Putamen (tissue), 1 donor: ENCODE results near the gene PCYOX1L.

Source experiments
- DNase-seq: peaks from one replicate; pipeline ENCODE4 v3.0.0-alpha.2; 2016; ENCODE audit warnings: low spot score

PCYOX1L gene

GRCh38 chr5:149337736-149338135, 20.1 kb upstream of the PCYOX1L start:
- DNase-seq = no peak

- DNase-seq = no peak
These were observed 19.5 kb upstream of the PCYOX1L start for GRCh38 chr5:149338364-149338763.

GRCh38 chr5:149340920-149341319, 16.9 kb upstream of the PCYOX1L start:
- DNase-seq = no peak

DNA sequence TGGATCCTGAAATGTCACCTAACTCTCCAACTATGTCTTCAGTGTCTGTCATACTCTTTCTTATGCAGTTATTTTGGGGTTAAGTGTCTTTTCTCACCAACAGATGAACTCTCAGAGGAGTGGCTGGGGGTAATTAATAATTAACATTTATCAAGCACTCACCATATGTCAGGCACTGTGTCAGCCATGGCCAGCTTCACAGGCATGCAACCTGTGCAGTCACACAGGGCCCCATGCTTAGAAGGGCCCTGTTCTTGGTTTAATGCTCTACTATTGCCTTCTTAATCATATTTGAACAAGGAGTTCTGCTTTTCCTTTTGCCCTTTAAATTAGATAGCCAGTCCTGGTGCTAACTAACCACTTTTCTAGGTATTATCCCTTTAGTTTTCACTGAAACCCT, 16.0 kb upstream of the PCYOX1L start:
- DNase-seq = no peak

GRCh38 chr5:149344151-149344550, 13.7 kb upstream of the PCYOX1L start:
- no peak for DNase-seq

DNA sequence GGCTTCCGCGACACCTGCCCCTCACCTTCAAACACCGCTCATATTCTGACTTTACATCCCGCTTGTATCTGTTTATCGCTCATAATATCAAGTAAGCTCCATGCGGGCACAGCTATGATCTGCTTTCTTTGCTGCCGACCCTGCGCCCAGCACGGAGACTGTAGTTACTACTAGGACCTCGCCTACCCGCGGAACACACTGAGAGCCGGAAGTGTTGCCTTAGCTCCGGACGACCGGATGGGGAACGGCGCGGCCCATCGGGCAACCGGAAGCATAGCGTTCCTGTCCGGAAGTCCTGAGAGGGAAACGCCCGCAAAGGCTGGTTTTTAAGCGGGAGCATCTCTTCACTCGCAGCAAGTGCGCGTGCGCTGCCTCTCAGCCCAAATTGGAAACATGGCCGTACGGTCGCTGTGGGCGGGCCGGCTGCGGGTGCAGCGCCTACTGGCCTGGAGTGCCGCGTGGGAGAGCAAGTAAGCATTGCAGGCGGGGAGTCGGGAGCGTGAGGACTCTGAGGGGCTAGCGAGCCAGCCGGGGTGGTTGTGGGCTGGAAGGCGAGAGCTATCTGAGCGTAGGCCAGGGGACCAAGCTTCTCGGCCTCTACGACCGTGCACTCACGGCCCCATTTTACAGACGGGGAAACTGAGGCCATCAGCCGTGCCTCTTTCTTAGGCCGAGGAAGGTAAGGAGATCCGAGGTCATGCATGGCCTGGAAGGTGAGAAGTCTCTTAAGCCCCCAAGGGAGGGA, 12.5 kb upstream of the PCYOX1L start, which contains the start of gene GRPEL2:
GRPEL2 (plus strand) TSS at position 353 of the 745 bp plus-strand sequence; CDS start at position 394, 41 bp downstream.
- DNase-seq = peak; percentile 96

GRCh38 chr5:149345892-149346222, 12.0 kb upstream of the PCYOX1L start:
- DNase-seq = no peak

DNA sequence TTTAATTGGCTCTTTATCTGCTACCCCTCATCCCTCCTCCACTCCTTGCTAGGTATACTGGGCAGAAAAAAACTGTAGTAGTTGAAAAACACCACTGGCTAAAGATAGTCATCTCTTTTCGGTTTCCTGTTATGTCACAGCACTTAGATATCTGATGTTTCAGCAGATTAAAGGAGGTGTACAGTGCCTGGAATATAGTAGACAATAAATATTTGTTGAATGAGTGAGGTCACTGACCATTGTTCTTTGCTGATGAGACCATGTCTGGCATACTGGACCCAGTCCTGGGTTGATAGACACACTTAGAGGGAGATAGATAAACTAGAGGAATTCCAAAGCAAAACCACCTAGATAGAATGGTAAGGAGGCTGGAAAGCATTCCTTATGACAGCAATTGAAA, 9.3 kb upstream of the PCYOX1L start:
- DNase-seq = no peak

DNA sequence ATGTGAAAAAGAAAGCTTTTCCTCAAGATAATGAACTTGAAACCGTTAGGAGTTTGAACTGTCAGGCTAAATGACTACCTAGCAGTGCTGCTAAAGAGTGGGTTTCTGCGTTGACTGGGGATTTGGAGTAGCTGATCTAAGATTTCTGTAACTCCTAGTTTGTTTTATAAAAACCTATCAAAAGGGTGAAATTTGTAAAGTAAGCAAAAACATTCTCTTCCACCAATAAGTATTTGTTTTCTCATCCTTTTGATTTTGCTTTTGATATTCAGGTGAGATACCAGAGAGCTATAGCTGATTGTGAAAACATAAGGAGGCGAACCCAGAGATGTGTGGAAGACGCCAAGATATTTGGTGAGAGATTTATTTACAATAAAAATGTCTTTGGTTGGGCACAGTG, 8.5 kb upstream of the PCYOX1L start:
- DNase-seq = no peak

DNA sequence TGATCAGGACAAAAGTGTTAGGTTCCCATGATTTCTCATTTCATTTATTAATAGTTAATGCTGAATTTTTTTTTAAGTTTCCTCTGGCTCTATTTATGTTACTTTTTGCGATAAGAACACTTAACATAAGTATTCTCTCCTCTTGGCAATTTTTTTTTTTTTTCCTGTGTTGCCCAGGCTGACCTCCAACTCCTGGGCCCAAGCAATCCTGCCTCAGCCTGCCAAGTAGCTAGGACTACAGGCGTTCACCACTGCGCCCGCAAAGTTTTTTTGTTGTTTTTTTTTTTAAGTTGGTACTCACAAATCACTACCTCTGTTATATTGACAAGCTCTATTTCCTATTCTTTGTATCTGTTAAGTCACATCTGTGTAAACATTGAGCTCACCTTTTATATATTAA, 5.7 kb upstream of the PCYOX1L start:
- no peak for DNase-seq

- DNase-seq = no peak
These were observed 3.9 kb upstream of the PCYOX1L start for GRCh38 chr5:149353911-149354310.

- no peak for DNase-seq
These were observed 2.2 kb upstream of the PCYOX1L start for GRCh38 chr5:149355688-149356087.

DNA sequence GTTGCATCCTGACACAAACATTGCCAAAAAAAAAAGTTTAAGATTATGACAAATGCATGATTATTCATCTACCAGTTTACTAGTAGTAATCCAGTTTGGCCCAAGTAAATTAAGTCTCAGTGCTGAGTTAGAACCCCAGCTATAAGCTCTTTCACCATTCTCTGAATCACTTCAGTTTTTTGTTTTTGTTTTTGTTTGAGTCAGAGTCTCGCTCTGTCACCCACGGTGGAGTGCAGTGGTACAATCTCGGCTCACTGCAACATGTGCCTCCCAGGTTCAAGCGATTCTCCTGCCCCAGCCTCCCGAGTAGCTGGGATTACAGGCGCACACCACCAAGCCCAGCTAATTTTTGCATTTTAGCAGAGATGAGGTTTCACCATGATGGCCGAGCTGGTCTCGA, 1.5 kb upstream of the PCYOX1L start:
- DNase-seq = no peak

GRCh38 chr5:149358294-149358651, 427 bp downstream of the PCYOX1L start:
- peak; percentile 32 for DNase-seq

DNA sequence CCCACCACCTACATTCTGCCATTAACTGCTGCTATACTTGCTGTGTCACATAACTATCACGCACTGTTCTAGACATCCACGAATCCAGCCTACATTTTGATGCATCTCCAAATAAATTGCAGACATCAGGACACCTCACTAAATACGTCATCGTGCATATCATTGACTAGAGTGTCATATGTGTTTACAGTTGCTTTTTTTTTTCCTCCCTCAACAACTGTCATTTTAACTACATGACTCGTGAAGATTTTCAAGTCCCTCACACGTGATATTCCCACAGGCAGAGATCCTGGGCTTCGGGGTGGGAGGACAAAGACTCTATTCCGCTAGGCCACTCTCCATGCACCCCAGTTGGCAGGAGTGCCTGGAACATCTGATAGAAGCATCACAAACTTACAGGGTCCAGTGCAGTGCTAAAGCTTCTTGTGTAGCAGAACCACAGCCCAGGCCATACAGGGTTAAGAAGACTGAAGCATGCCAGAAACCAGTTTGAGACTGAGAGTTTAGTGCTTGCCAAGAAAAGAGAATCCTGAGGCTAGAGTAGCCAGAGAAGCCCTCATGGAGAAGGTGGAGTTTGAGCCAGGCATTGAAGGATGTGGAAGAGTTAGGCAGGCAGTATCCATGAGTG, 1.1 kb downstream of the PCYOX1L start:
- DNase-seq = no peak

DNA sequence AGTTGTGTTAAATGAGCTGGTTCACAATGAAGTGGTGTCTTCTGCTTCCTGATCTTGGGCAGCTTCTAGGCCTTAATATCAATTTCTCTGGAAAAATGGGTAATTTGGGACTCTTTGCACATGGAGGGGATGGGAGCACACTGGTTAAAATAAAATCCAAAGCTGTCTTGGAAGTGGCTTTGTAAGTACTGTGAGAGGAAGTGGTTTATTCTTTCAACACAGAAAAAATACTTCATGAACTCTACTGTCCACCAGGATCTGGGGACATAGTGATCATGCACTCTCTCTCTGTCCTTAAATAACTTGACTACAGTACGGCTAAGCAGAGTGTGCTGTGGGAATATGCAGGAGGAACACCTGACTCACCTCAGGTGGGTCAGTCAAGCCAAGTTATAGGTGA, 2.4 kb downstream of the PCYOX1L start:
- no peak for DNase-seq

DNA sequence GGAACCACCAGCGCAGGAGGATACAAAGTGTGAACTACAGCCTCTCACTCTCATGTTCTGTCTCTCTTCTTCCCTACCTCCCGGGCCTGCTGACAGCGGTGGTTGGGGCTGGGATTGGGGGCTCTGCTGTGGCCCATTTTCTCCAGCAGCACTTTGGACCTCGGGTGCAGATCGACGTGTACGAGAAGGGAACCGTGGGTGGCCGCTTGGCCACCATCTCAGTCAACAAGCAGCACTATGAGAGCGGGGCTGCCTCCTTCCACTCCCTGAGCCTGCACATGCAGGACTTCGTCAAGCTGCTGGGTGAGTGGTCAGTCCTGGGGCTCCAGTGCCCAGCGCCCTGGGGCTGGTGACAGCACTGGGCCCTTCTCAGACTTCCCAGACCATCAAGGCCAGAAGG, 4.7 kb downstream of the PCYOX1L start:
- DNase-seq = no peak

GRCh38 chr5:149363358-149363757, 5.5 kb downstream of the PCYOX1L start:
- DNase-seq = no peak

GRCh38 chr5:149363936-149364335, 6.1 kb downstream of the PCYOX1L start:
- DNase-seq = no peak

DNA sequence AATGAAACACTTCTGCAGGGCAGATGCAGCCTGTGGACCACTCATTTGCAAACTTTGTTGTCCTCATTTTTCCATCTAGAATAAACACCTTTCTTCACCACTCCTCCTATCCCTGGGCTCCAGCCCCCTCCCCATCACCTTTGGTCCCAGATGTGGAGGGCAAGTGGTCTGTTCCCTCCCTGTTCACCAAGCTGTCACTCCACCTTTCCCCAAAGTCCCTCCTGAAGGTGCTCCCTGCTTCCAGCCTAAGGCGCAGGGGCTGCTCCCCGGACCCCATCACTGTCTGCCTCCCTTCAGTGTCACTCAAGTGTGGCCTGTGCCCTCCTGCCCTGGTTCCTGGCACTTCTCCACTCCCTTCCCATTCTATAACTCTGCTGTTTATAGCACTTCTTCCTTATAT, 6.9 kb downstream of the PCYOX1L start:
- DNase-seq = no peak

DNA sequence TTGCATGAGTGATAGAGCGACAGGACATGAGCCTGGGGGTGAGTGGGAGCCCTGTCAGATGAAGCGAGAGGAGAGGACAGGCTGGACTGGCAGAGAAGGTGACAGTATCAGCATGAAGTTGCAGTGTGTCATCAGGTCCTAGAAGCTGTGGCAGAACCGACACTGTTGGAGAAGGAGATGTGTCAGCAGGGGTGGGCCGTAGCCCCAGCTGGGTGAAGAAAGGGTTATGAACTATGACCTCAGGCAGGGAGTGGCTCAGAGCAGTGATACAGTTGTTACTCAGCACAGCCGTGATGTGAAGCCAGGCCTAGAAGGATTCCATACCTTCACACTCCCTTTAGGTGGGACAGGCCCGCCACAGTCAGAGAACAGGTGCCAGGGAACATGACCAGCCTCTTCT, 7.6 kb downstream of the PCYOX1L start:
- DNase-seq = no peak

- DNase-seq = no peak
These were observed 8.4 kb downstream of the PCYOX1L start for GRCh38 chr5:149366169-149366729.

GRCh38 chr5:149367249-149367971, 9.6 kb downstream of the PCYOX1L start:
- peak; percentile 35 for DNase-seq
